Measurements from ENCODE around the gene POLR1E. TPM values are rescaled to one million over a fixed set of nuclear protein-coding genes. Genes with fewer than 3 reads are reported as not detected.

The POLR1E gene, protein sequence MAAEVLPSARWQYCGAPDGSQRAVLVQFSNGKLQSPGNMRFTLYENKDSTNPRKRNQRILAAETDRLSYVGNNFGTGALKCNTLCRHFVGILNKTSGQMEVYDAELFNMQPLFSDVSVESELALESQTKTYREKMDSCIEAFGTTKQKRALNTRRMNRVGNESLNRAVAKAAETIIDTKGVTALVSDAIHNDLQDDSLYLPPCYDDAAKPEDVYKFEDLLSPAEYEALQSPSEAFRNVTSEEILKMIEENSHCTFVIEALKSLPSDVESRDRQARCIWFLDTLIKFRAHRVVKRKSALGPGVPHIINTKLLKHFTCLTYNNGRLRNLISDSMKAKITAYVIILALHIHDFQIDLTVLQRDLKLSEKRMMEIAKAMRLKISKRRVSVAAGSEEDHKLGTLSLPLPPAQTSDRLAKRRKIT
- 11.7 and 13.0 TPM in 2 replicates for polyA plus RNA-seq (2013)

DNA sequence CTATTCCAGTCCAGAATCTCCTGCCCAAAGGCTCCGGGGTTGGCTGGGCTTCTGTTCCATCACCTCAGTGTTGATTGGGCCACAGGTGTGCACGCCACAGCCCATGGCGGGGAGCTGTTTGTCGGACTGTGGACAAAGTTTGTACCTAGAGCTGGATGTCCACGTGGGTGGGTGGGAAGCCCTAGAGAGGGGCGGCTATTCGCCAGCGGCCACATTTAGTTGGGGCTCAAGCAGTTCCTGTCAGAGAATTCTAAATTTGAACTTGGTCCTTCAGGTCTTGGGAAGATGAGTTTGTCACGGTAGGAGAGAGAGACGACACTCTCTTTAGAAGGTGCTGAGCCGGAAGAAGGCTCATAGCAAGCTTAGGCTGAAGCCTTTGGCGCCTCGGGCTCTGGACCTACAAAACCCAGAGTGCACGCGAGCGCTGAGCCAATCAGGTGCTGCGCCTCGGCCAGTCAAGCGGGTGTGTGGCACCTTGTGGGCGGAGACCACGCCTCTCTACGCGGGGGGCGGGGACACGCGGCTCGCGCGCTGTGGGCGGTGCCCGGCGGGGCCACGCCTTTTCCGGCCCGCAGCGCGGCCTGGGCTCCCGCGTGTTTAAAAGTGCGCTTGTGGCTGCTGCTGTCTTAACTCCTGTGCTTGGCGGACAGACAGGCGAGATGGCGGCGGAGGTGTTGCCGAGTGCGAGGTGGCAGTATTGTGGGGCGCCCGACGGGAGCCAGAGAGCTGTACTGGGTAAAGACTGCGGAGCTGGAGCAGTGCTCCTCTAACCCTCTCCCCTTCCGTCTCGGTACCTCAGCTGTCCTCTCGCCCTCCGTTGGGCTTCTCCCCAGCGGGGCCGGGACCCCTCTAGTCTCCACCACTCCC, at the start of gene POLR1E:
POLR1E (plus strand) TSS at position 560 of the 867 bp plus-strand sequence; CDS start at position 660, 100 bp downstream.
- peak within 1 kb of the TSS; percentile 95 for H3K4me2 ChIP-seq (ENCODE audit: low read length)

GRCh38 chr9:37436540-37436939, 49.2 kb upstream of the POLR1E start:
- peaks cover 52 to 74% of the 10 kb centered on the region in 2 experiments for H3K36me3 ChIP-seq (ENCODE audit: control insufficient read depth in 1 of 2, insufficient read depth in 2 of 2, low read length in 2 of 2)
- no peak overlapping the region for H4K91ac ChIP-seq (ENCODE audit: low read depth, low read length)
- H2BK12ac ChIP-seq (ENCODE audit: low read length), result no peak overlapping the region
- peaks cover 3 to 5% of the 10 kb centered on the region in 2 experiments for H3K4me1 ChIP-seq (ENCODE audit: control insufficient read depth in 1 of 2, insufficient read depth in 2 of 2, low read length in 2 of 2)
- H3K4me2 ChIP-seq (ENCODE audit: low read length), result no peak overlapping the region
- no peak overlapping the region for H2BK5ac ChIP-seq (ENCODE audit: low read depth, low read length, poor library complexity)
- no peak overlapping the region for H3K4me3 ChIP-seq (ENCODE audit: low read depth, low read length)
- no peaks in the 10 kb centered on the region for H3K27me3 ChIP-seq (ENCODE audit: insufficient read depth, low read length)
- no peak overlapping the region for H3K23ac ChIP-seq (ENCODE audit: low read length)
- H3K79me2 ChIP-seq (ENCODE audit: control insufficient read depth, insufficient read depth, low read length, poor library complexity), result no peaks in the 10 kb centered on the region
- H3K18ac ChIP-seq (ENCODE audit: low read length), result no peak overlapping the region
- H2AFZ ChIP-seq (ENCODE audit: insufficient read depth, low read length, poor library complexity), result no peak overlapping the region
- H3K14ac ChIP-seq (ENCODE audit: low read length), result no peak overlapping the region
- H3K9me3 ChIP-seq (ENCODE audit: insufficient read depth, low read depth, low read length), result no peaks in the 10 kb centered on the region
- no peaks in the 10 kb centered on the region for H3K79me1 ChIP-seq (ENCODE audit: low read length)
- no peak overlapping the region for H4K12ac ChIP-seq (ENCODE audit: low read depth, low read length)
- no peak overlapping the region for H2AK5ac ChIP-seq (ENCODE audit: low read length)
- H4K8ac ChIP-seq (ENCODE audit: low read depth, low read length), result no peak overlapping the region
- no peak overlapping the region for H3K4ac ChIP-seq (ENCODE audit: low read depth, low read length)
- no peak overlapping the region for H3K27ac ChIP-seq (ENCODE audit: low read depth, low read length)
- DNase-seq, result no peak
- H3K9ac ChIP-seq (ENCODE audit: low read length), result no peak overlapping the region
- H2BK120ac ChIP-seq (ENCODE audit: insufficient read depth, low read length, poor library complexity), result no peak overlapping the region
- no CpG with 5 or more reads among the region's 5 CpGs for WGBS (ENCODE audit: extremely low coverage, insufficient coverage, insufficient read length)

More for the DNA sequence above, at the start of gene POLR1E:
- Histone ChIP-seq H3K14ac (ENCODE audit: low read length) (peak within 1 kb of the TSS; percentile 78), H3K4me3 (ENCODE audit: low read depth, low read length) (peak within 1 kb of the TSS; percentile 87), H4K8ac (ENCODE audit: low read depth, low read length) (peak within 1 kb of the TSS; percentile 95), H3K4ac (ENCODE audit: low read depth, low read length) (peak within 1 kb of the TSS; percentile 65), H3K79me2 (ENCODE audit: control insufficient read depth, insufficient read depth, low read length, poor library complexity) (peaks cover 5% of the 10 kb centered on the region), H3K9me3 (ENCODE audit: insufficient read depth, low read depth, low read length) (no peaks in the 10 kb centered on the region), H3K18ac (ENCODE audit: low read length) (peak within 1 kb of the TSS; percentile 77), H4K12ac (ENCODE audit: low read depth, low read length) (peak within 1 kb of the TSS; percentile 90), H3K27me3 (ENCODE audit: insufficient read depth, low read length) (no peaks in the 10 kb centered on the region), H4K91ac (ENCODE audit: low read depth, low read length) (peak within 1 kb of the TSS; percentile 88), H3K27ac (ENCODE audit: low read depth, low read length) (no peak within 1 kb of the TSS), H2BK12ac (ENCODE audit: low read length) (peak within 1 kb of the TSS; percentile 45), H3K9ac (ENCODE audit: low read length) (peak within 1 kb of the TSS; percentile 94), H3K36me3 (ENCODE audit: control insufficient read depth in 1 of 2, insufficient read depth in 2 of 2, low read length in 2 of 2) (peaks cover 5 to 9% of the 10 kb centered on the region in 2 experiments), H3K23ac (ENCODE audit: low read length) (no peak within 1 kb of the TSS), H2BK5ac (ENCODE audit: low read depth, low read length, poor library complexity) (peak within 1 kb of the TSS; percentile 7), H2BK120ac (ENCODE audit: insufficient read depth, low read length, poor library complexity) (peak within 1 kb of the TSS; percentile 64), H2AK5ac (ENCODE audit: low read length) (no peak within 1 kb of the TSS), H2AFZ (ENCODE audit: insufficient read depth, low read length, poor library complexity) (peak within 1 kb of the TSS; percentile 81), H3K79me1 (ENCODE audit: low read length) (peaks cover 8% of the 10 kb centered on the region), H3K4me1 (ENCODE audit: control insufficient read depth in 1 of 2, insufficient read depth in 2 of 2, low read length in 2 of 2) (peaks cover 16% of the 10 kb centered on the region in 2 experiments)
- peak; percentile 97 to 99 for DNase-seq
- WGBS (ENCODE audit: extremely low coverage, insufficient coverage, insufficient read length), result no CpG with 5 or more reads among the region's 56 CpGs

GRCh38 chr9:37437010-37437409, 48.7 kb upstream of the POLR1E start:
- Histone ChIP-seq H3K79me2 (ENCODE audit: control insufficient read depth, insufficient read depth, low read length, poor library complexity) (no peaks in the 10 kb centered on the region), H3K14ac (ENCODE audit: low read length) (no peak overlapping the region), H4K91ac (ENCODE audit: low read depth, low read length) (no peak overlapping the region), H2BK5ac (ENCODE audit: low read depth, low read length, poor library complexity) (no peak overlapping the region), H3K23ac (ENCODE audit: low read length) (no peak overlapping the region), H2AFZ (ENCODE audit: insufficient read depth, low read length, poor library complexity) (no peak overlapping the region), H3K9me3 (ENCODE audit: insufficient read depth, low read depth, low read length) (no peaks in the 10 kb centered on the region), H3K9ac (ENCODE audit: low read length) (no peak overlapping the region), H3K4me2 (ENCODE audit: low read length) (no peak overlapping the region), H3K4me1 (ENCODE audit: control insufficient read depth in 1 of 2, insufficient read depth in 2 of 2, low read length in 2 of 2) (peaks cover 3 to 5% of the 10 kb centered on the region in 2 experiments), H3K4me3 (ENCODE audit: low read depth, low read length) (no peak overlapping the region), H4K12ac (ENCODE audit: low read depth, low read length) (no peak overlapping the region), H4K8ac (ENCODE audit: low read depth, low read length) (no peak overlapping the region), H3K18ac (ENCODE audit: low read length) (no peak overlapping the region), H3K27me3 (ENCODE audit: insufficient read depth, low read length) (no peaks in the 10 kb centered on the region), H2BK12ac (ENCODE audit: low read length) (no peak overlapping the region), H2AK5ac (ENCODE audit: low read length) (no peak overlapping the region), H3K27ac (ENCODE audit: low read depth, low read length) (no peak overlapping the region), H2BK120ac (ENCODE audit: insufficient read depth, low read length, poor library complexity) (no peak overlapping the region), H3K4ac (ENCODE audit: low read depth, low read length) (no peak overlapping the region), H3K79me1 (ENCODE audit: low read length) (no peaks in the 10 kb centered on the region), H3K36me3 (ENCODE audit: control insufficient read depth in 1 of 2, insufficient read depth in 2 of 2, low read length in 2 of 2) (peaks cover 53 to 75% of the 10 kb centered on the region in 2 experiments)
- no CpG with 5 or more reads among the region's 6 CpGs for WGBS (ENCODE audit: extremely low coverage, insufficient coverage, insufficient read length)
- no peak for DNase-seq

DNA sequence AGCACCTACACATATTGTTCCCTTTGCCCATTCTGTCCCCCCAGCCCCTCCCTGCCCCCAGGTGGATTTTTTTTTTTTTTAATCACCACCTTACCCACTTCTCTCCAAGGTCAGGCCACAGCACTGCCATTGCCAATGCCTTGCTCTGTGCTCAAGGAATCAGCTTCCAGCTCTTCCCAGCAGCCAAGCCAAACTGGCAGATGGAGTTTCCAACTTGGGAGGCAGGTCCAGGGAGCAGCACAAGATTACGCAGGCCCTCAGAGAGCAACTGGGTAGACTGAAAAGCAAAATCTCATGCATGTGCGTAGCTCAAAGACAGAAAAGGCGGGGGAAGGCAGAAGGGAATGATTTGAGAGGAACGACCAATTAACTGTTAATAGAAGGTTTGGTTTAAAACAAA, 48.1 kb upstream of the POLR1E start:
- no peaks in the 10 kb centered on the region for H3K27me3 ChIP-seq (ENCODE audit: insufficient read depth, low read length)
- no peak overlapping the region for H3K23ac ChIP-seq (ENCODE audit: low read length)
- H3K4me1 ChIP-seq (ENCODE audit: control insufficient read depth in 1 of 2, insufficient read depth in 2 of 2, low read length in 2 of 2), result peaks cover 3 to 5% of the 10 kb centered on the region in 2 experiments
- no peaks in the 10 kb centered on the region for H3K79me1 ChIP-seq (ENCODE audit: low read length)
- no peak overlapping the region for H4K12ac ChIP-seq (ENCODE audit: low read depth, low read length)
- no peak overlapping the region for H2AK5ac ChIP-seq (ENCODE audit: low read length)
- H2AFZ ChIP-seq (ENCODE audit: insufficient read depth, low read length, poor library complexity), result no peak overlapping the region
- no peak overlapping the region for H3K9ac ChIP-seq (ENCODE audit: low read length)
- H3K4me2 ChIP-seq (ENCODE audit: low read length), result no peak overlapping the region
- WGBS (ENCODE audit: extremely low coverage, insufficient coverage, insufficient read length), result no CpG with 5 or more reads among the region's 4 CpGs
- H4K8ac ChIP-seq (ENCODE audit: low read depth, low read length), result no peak overlapping the region
- H3K4me3 ChIP-seq (ENCODE audit: low read depth, low read length), result no peak overlapping the region
- no peak overlapping the region for H3K18ac ChIP-seq (ENCODE audit: low read length)
- no peak overlapping the region for H3K4ac ChIP-seq (ENCODE audit: low read depth, low read length)
- H3K9me3 ChIP-seq (ENCODE audit: insufficient read depth, low read depth, low read length), result no peaks in the 10 kb centered on the region
- no peak overlapping the region for H3K14ac ChIP-seq (ENCODE audit: low read length)
- H2BK5ac ChIP-seq (ENCODE audit: low read depth, low read length, poor library complexity), result no peak overlapping the region
- H3K27ac ChIP-seq (ENCODE audit: low read depth, low read length), result no peak overlapping the region
- no peaks in the 10 kb centered on the region for H3K79me2 ChIP-seq (ENCODE audit: control insufficient read depth, insufficient read depth, low read length, poor library complexity)
- no peak overlapping the region for H2BK12ac ChIP-seq (ENCODE audit: low read length)
- H3K36me3 ChIP-seq (ENCODE audit: control insufficient read depth in 1 of 2, insufficient read depth in 2 of 2, low read length in 2 of 2), result peaks cover 54 to 76% of the 10 kb centered on the region in 2 experiments
- no peak overlapping the region for H2BK120ac ChIP-seq (ENCODE audit: insufficient read depth, low read length, poor library complexity)
- H4K91ac ChIP-seq (ENCODE audit: low read depth, low read length), result no peak overlapping the region
- no peak for DNase-seq
